Large intestine (tissue), 3 donors: Measurements from ENCODE around the gene WDR17. TPM values are rescaled to one million over a fixed set of nuclear protein-coding genes. Genes with fewer than 3 reads are reported as not detected.

Experiments used
- DNase-seq, 2 donors: peaks; one replicate each; pipeline versions ENCODE4 v3.0.0 to v3.0.0-alpha.2; 2013
- H3K27ac ChIP-seq: one replicate; pipeline ENCODE4 v1.5.1; 2013; ENCODE audit warnings: low read length
- H3K27me3 ChIP-seq: 2 replicates; pipeline ENCODE4 v1.6.1; 2013; ENCODE audit warnings: low read length; ENCODE audit not compliant: control insufficient read depth, insufficient read depth
- H3K36me3 ChIP-seq: 2 replicates; pipeline ENCODE4 v1.6.1; 2013; ENCODE audit warnings: low read length; ENCODE audit not compliant: control insufficient read depth, insufficient read depth
- H3K4me1 ChIP-seq: one replicate; pipeline ENCODE4 v1.6.1; 2013; ENCODE audit warnings: low read length; ENCODE audit not compliant: control insufficient read depth, insufficient read depth
- H3K4me3 ChIP-seq: one replicate; pipeline ENCODE4 v1.5.1; 2013; ENCODE audit warnings: low read length
- H3K9me3 ChIP-seq: one replicate; pipeline ENCODE4 v1.6.1; 2013; ENCODE audit warnings: mild to moderate bottlenecking, low read depth, low read length, moderate library complexity; ENCODE audit not compliant: control insufficient read depth
- WGBS: methylation state at CpG from one replicate; pipeline ENCODE4 v1.1.5; 2013; ENCODE audit warnings: low lambda C conversion rate; ENCODE audit not compliant: insufficient coverage; 5-methylcytosine and 5-hydroxymethylcytosine counted together
- polyA plus RNA-seq: library from polyadenylated mRNA; unstranded; fragments of 120-200 nt; gene quantifications from one replicate; pipeline ENCODE4 v1.2.1, GENCODE V29; 2013

WDR17 gene
- polyA plus RNA-seq, 1 donor = 3.2 TPM

DNA sequence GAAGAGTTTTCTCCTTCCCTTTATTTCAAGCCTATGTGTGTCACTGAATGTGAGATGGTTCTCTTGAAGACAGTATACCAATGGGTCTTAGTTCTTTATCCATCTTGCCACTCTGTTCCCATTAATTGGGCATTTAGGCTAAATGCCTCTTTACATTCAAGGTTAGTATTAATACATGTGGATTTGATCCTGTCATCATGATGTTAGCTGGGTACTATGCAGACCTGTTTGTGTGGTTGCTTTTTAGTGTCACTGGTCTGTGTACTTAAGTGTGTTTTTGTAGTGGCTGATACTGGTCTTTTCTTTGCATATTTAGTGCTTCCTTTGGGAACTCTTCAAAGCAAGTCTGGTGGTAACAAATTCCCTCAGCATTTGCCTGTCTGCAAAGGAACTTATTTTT is 23.4 kb upstream of the WDR17 start:
- no peaks in the 10 kb centered on the region for H3K9me3 ChIP-seq
- DNase-seq = no peak
- no peaks in the 10 kb centered on the region for H3K27me3 ChIP-seq
- no peak overlapping the region for H3K4me3 ChIP-seq
- no peak overlapping the region for H3K27ac ChIP-seq
- H3K36me3 ChIP-seq = no peaks in the 10 kb centered on the region
- no peaks in the 10 kb centered on the region for H3K4me1 ChIP-seq

- H3K36me3 ChIP-seq = no peaks in the 10 kb centered on the region
- H3K4me3 ChIP-seq = no peak overlapping the region
- H3K4me1 ChIP-seq = no peaks in the 10 kb centered on the region
- no CpG with 5 or more reads among the region's 9 CpGs for WGBS
- H3K27me3 ChIP-seq = no peaks in the 10 kb centered on the region
- H3K27ac ChIP-seq = no peak overlapping the region
- DNase-seq = no peak
- H3K9me3 ChIP-seq = no peaks in the 10 kb centered on the region
Observed at GRCh38 chr4:176043838-176044588, 21.6 kb upstream of the WDR17 start.

- no peak for DNase-seq
- Histone ChIP-seq H3K27ac (no peak overlapping the region), H3K9me3 (no peaks in the 10 kb centered on the region), H3K4me1 (no peaks in the 10 kb centered on the region), H3K4me3 (no peak overlapping the region), H3K36me3 (no peaks in the 10 kb centered on the region), H3K27me3 (no peaks in the 10 kb centered on the region)
- WGBS = 71% methylated on average over 1 of the region's 4 CpGs
Observed at GRCh38 chr4:176044589-176044951, 21.1 kb upstream of the WDR17 start.

GRCh38 chr4:176048631-176049030 is 17.0 kb upstream of the WDR17 start:
- Histone ChIP-seq H3K27me3 (no peaks in the 10 kb centered on the region), H3K27ac (no peak overlapping the region), H3K36me3 (no peaks in the 10 kb centered on the region), H3K4me3 (no peak overlapping the region), H3K9me3 (no peaks in the 10 kb centered on the region), H3K4me1 (no peaks in the 10 kb centered on the region)
- no CpG with 5 or more reads among the region's 4 CpGs for WGBS
- no peak for DNase-seq

DNA sequence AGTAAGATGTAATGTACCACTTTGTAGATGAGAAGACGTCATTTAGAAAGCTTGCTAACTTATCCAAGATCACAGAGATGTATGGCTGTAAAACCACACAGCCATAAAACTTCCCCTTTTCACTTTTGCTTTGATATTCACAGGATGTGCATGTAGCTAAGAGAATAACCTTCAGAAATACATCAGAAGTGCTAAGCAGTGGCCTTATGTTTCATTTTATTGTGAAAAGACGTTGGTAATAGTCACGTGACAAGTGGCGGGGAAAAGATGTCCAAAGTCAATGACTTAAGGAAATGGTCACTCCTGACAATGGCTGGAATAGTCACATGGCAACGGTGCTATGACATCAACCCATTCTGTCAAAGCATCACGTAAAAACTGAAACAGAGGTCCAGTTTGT is 12.9 kb upstream of the WDR17 start:
- H3K4me3 ChIP-seq = no peak overlapping the region
- H3K9me3 ChIP-seq = no peaks in the 10 kb centered on the region
- no peak overlapping the region for H3K27ac ChIP-seq
- WGBS = 90% methylated on average over 2 of the region's 6 CpGs
- H3K4me1 ChIP-seq = no peaks in the 10 kb centered on the region
- no peak for DNase-seq
- H3K27me3 ChIP-seq = no peaks in the 10 kb centered on the region
- H3K36me3 ChIP-seq = no peaks in the 10 kb centered on the region

DNA sequence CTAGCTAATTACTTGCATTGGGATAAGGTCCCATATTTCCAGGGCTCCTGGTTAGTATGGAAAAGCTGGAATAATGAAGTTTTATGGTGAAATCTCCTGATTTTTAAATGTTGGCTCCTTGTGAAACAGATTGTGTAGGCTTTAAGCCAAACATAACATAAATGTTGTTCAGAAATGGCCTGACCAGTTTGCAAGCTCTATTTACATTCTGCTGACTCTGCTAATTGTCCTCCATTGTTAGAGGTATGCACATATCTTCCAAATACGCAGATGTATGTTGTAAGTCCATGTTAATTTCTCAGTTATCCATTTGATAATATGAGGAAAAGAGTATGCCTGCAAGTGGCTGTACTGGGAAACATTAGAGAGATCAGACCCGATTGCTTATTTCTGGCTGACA is 11.9 kb upstream of the WDR17 start:
- no CpG with 5 or more reads among the region's 2 CpGs for WGBS
- no peaks in the 10 kb centered on the region for H3K27me3 ChIP-seq

GRCh38 chr4:176054942-176055341 is 10.7 kb upstream of the WDR17 start:
- Histone ChIP-seq H3K4me1 (no peaks in the 10 kb centered on the region), H3K36me3 (no peaks in the 10 kb centered on the region), H3K27ac (no peak overlapping the region), H3K27me3 (no peaks in the 10 kb centered on the region), H3K4me3 (no peak overlapping the region), H3K9me3 (no peaks in the 10 kb centered on the region)
- 55% methylated on average over 1 of the region's 2 CpGs for WGBS
- no peak for DNase-seq

More for the DNA sequence above, 11.9 kb upstream of the WDR17 start:
- Histone ChIP-seq H3K27ac (no peak overlapping the region), H3K9me3 (no peaks in the 10 kb centered on the region), H3K36me3 (no peaks in the 10 kb centered on the region), H3K4me3 (no peak overlapping the region), H3K4me1 (no peaks in the 10 kb centered on the region)
- DNase-seq = no peak

GRCh38 chr4:176063718-176064117 is 1.9 kb upstream of the WDR17 start:
- no peaks in the 10 kb centered on the region for H3K36me3 ChIP-seq
- no peaks in the 10 kb centered on the region for H3K9me3 ChIP-seq
- no peak overlapping the region for H3K27ac ChIP-seq
- H3K27me3 ChIP-seq = peaks cover 7% of the 10 kb centered on the region
- WGBS = 76% methylated on average over 3 of the region's 20 CpGs
- no peaks in the 10 kb centered on the region for H3K4me1 ChIP-seq
- no peak for DNase-seq
- no peak overlapping the region for H3K4me3 ChIP-seq

DNA sequence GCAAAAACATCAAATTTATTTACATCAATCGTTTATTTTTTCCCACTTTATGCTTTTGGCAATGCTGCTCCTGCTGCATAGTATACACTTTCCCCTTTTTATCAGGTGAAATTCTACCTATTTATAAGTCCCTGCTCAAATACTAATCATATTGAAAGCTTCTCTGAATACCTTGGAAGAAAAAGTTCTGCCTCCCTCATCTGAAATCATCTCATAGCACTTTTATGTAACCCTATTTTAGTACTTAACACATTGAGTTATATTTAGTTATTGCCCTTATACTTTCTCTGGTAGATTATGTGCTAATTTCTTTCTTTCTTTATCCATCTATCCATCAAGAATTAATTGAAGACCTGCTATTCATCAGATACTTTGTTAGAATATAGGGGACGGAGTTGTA is 1.1 kb upstream of the WDR17 start:
- H3K27ac ChIP-seq = no peak overlapping the region
- WGBS = 100% methylated on average over 1 of the region's 2 CpGs
- no peaks in the 10 kb centered on the region for H3K9me3 ChIP-seq
- H3K4me3 ChIP-seq = no peak overlapping the region
- no peaks in the 10 kb centered on the region for H3K4me1 ChIP-seq
- DNase-seq = no peak
- H3K27me3 ChIP-seq = peaks cover 7% of the 10 kb centered on the region
- H3K36me3 ChIP-seq = no peaks in the 10 kb centered on the region

- Histone ChIP-seq H3K9me3 (no peaks in the 10 kb centered on the region), H3K4me3 (no peak overlapping the region), H3K4me1 (no peaks in the 10 kb centered on the region), H3K36me3 (no peaks in the 10 kb centered on the region), H3K27me3 (peaks cover 7% of the 10 kb centered on the region), H3K27ac (no peak overlapping the region)
- WGBS = 91% methylated on average over 3 of the region's 6 CpGs
- DNase-seq = no peak
Observed at GRCh38 chr4:176066757-176067156, 1.1 kb downstream of the WDR17 start.

- no peaks in the 10 kb centered on the region for H3K4me1 ChIP-seq
- no peaks in the 10 kb centered on the region for H3K27me3 ChIP-seq
- no peaks in the 10 kb centered on the region for H3K9me3 ChIP-seq
- no peak overlapping the region for H3K27ac ChIP-seq
- H3K4me3 ChIP-seq = no peak overlapping the region
- H3K36me3 ChIP-seq = no peaks in the 10 kb centered on the region
- DNase-seq = no peak
Observed at GRCh38 chr4:176077561-176077960, 11.9 kb downstream of the WDR17 start.
